GM12892 (cell line): Measurements from ENCODE around the gene LRRC36.

Source experiments
- POLR2A ChIP-seq: IDR thresholded peaks from 2 replicates; pipeline ENCODE4 v1.6.1; 2011; ENCODE audit warnings: low read depth, low read length, control low read depth
- POLR2AphosphoS5 ChIP-seq: IDR thresholded peaks from 2 replicates; pipeline ENCODE4 v1.6.1; 2011; ENCODE audit warnings: low read depth, low read length, control low read depth
- TAF1 ChIP-seq: IDR thresholded peaks from 2 replicates; pipeline ENCODE4 v1.6.1; 2011; ENCODE audit warnings: low read depth, mild to moderate bottlenecking, control low read depth, low read length, borderline replicate concordance

DNA sequence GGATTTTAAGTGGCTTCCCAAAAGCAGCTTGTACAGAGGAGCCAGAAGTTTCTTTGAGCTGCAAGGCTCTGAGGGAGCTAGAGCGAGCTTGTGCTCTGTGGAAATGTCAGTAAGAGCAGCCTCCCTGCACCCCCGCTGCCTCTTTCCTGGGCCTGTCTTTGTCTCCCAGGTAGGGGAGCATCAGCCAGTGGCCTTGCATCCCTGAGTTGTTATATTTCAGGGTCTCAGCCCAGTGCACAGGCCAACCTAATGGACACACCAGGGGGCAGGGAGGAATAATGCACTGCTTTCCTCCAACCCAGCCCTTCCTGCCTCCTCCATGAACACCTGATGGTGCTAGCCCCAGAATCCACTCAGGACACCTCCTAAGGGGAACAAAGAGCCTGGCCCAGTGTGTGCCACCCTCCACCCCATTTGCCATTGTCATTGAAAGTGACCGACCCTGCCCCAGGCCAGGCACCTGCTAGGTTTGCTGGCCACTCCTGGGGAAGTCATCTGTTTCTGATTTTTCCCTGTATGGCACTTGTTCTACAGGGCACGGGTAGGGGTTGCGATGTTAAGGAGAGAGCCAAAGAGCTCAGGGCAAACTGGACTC lies 60.3 kb downstream of the LRRC36 start:
- TF ChIP-seq TAF1, result no peak
- TF ChIP-seq POLR2A, result no peak
- TF ChIP-seq POLR2AphosphoS5, result no peak
